HG03175 (cell line): ENCODE results near the gene CCRL2.
"Not testable (repeated sequence)": the region's sequence is repeated elsewhere in the genome, so short reads cannot be mapped to it uniquely, and the experiment has no call there.

Experiments used
- ATAC-seq: cut with Tn5 transposase; IDR thresholded peaks from one replicate; pipeline ENCODE4 v1.9.1; 2021; ENCODE audit warnings: mild to moderate bottlenecking, moderate library complexity; ENCODE audit not compliant: unreplicated experiment

CCRL2 gene

DNA sequence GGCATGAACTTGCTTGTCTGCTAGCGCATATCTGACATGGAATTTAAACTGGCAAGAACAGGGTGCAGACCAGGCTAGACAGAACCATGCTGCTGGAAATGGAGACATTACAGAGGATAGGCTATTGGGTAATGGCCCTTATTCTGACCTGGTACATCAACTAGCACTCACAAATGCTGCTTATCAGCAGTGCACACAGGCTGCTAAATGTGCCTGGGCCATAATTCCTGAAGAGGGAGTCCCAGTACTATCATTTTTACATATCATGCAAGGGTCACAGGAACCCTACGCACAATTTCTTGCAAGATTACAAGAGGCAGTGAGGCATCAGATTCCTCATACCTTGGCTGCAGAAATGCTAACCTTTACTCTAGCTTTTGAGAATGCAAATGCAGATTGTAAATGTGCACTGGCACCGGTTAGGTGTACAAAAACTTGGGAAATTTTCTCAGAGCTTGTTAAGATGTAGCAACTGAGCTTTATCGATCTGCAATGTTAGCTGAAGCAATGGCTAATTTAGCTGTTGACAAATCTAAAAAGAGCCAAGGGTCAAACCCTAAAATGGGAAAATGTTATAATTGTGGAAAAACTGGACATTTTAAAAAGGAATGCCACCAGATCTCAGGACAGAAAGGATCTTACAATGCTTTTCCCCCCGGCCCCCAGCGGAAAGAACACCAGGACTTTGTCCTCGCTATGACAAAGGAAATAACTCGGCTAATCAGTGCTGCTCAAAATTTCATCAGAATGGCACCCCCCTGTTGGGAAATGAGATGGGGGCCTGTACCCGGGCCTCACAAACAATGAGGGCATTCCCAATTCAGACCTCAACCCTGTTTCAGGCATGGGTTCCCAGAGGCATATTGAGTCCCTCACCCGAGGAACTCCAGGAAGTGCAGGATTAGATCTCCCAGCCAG lies 21.1 kb downstream of the CCRL2 start:
- no peak for ATAC-seq

DNA sequence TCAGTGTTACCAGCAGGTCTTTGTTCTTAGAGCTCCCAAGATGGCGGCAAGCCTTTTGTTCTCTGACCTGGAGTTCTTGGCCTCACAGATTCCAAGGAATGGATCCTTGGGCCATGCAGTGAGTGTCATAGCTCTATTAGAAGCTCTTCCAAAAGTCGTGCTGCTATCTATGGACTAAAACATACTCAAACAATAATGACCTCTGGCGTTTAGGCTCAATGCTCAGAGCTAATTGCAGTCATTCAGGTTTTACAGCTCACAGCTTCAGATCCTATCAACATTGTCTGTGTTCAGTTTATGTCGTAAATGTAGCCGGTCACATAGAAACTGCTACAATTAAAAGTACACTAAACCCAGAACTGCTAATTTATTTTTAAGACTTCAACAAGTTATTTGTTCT lies 22.2 kb downstream of the CCRL2 start:
- ATAC-seq: no peak

DNA sequence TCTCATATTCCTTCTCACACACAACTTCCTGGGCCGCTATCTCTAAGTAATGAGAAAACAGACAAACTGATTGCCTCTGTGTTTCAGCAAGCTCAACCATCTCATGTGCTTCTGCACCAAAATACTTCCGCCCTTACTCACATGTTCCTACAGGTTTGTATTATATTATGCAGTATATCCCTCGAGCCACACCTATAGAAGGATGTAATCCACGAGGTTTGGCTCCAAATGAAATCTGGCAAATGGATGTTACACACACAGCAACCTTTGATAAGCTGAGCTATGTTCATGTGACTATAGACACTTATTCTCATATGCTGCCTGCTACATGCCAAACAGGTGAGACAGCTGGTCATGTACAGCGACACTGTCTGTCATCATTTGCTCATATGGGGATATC lies 22.6 kb downstream of the CCRL2 start:
- ATAC-seq: no peak

DNA sequence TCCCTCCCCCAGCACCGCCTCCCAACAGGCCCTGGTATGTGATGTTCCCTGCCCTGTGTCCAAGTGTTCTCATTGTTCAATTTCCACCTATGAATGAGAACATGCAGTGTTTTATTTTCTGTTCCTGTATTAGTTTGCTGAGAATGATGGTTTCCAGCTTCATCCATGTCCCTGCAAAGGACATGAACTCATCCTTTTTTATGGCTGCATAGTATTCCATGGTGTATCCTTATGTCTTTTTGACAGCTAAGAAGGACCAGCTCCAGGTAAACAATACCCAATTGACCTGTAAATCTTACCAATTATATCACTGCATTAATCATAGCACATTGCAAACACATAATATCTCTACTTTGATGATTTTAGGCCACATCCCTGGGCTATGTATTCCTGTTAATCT lies 23.8 kb downstream of the CCRL2 start:
- not testable (repeated sequence) for ATAC-seq

DNA sequence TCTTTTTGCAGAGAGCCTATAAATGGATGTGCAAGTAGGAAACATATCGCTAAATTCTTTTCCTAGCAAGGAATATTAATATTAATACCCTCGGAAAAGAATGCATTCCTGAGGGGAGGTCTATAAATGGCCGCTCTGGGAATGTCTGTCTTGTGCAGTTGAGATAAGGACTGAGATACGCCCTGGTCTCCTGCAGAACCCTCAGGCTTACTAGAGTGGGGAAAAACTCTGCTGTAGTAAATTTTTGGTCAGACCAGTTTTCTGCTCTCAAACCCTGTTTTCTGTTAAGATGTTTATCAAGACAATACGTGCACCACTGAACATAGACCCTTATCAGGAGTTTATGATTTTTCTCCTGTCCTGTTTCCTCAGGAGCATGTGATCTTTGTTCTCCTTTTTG lies 24.8 kb downstream of the CCRL2 start:
- ATAC-seq: not testable (repeated sequence)

DNA sequence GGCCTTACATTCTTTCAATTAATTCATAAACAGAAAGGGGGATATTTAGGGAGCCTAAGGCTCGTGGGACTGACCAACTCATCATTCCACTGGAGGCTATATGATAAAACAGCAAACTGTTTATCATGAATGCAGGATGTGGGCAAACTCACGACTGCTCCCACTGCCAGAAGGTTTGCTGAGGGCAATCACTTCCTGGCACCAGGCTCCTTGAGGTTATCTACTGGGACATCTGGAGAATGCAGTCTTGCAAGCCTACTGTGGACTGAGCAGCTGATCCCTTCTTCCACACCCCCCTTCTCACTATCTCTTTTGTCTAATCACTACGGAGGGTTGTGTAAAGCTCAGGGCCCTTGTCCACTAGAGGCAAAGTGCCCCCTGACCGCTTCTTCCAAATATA lies 26.1 kb downstream of the CCRL2 start:
- ATAC-seq: not testable (repeated sequence)

DNA sequence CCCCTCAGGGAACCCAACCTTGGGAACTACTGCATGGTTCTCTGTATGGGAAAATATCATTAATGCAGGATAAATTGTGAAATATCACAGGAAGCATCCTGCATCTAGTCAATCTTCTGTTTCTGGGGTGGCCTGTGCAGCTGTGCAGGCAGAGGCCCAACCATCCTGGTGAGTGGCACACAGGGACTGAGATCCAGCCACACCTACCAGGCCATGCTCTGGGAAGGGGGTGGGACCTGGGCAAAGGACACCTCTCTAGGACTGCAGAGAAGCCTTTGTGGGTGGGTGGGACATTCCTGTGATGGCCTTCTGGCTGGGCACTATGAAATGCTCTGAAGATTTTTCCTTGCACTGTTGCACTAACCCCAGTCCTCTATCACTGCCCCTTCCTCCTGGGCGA lies 26.8 kb downstream of the CCRL2 start:
- no peak for ATAC-seq

DNA sequence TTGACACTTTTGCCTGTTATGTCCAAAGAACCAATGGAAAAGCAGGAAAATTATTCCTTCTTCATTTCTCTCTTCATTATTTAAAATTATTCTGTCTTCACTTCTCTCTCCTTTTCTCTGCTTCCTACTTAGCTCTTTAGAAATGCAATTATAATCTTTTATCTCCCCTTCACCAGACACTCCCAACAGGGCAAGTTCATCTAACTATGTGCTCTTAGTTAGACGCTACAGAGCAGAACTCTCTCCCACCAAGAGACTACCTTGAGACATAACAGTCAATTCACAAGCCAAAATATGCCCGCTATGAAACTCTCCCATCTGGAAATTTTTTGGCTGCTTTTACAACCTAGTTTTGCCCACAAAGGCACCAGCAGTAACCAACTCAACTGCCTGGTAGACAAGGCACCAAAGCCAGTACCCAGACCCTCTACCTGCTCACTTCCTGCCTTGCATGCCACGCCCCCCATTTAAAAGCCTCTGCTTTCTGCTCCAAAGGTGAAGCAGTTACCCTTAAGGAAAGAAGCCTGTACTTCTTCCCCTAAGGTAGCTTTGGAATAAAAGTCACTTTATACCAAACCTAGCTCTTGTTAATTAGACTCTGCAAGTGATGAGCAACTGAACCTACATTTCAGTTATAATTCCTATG lies 28.1 kb downstream of the CCRL2 start:
- ATAC-seq: no peak

DNA sequence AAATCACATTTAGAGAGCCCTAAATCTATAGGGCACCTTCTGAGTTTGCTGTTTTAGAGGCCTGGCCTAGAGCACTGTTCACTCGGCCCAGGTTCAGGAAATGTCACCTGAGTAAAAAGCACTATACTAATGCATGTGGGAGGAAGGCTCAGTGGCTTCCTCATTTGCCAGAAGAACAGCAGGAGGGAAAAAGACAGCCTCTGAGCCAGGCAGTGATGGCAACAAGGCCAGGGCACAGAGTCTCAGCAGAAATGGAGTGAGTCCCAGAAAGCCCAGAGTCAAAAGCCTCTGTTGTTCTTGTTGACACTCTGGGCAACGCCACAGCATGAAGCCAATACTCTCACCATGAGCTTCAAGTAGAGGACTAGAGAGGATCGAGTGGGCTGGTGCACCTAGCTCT lies 31.8 kb downstream of the CCRL2 start:
- ATAC-seq: no peak

DNA sequence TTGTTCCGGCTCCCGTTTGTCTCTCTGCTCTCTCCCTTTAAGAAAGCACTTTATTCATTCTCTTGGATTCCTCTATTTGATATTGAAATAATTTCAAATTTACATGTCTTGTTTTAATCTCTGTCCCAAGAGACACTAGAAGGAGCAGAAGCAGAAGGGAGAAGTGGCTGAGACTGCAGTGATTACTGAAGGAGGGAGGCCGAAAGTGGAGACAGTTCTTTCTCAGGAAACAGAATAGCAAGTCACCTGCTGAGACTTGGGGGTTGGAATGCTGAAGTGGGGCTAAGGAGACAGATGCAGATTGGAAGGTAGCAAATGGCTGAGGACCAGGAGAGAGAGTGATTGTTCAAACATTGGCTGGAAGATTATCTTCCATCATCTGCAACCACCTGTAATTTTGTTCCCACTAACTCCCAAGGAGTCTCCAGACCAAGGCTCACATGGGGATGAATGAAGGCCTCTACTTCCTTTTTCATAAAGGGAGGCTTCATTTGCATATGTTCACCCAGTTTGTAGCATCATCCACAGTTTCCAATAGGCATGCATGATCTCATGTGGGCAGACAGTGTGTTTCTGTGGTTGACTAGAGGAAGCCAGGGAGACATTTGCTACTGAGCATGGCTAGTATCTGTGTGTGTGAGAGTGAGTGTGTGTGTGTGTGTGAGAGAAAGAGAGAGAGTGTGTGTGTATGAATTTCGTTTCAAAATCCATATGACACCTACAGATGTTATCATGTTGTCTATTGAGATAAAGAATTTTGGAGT lies 33.7 kb downstream of the CCRL2 start:
- ATAC-seq: peak; percentile 84

DNA sequence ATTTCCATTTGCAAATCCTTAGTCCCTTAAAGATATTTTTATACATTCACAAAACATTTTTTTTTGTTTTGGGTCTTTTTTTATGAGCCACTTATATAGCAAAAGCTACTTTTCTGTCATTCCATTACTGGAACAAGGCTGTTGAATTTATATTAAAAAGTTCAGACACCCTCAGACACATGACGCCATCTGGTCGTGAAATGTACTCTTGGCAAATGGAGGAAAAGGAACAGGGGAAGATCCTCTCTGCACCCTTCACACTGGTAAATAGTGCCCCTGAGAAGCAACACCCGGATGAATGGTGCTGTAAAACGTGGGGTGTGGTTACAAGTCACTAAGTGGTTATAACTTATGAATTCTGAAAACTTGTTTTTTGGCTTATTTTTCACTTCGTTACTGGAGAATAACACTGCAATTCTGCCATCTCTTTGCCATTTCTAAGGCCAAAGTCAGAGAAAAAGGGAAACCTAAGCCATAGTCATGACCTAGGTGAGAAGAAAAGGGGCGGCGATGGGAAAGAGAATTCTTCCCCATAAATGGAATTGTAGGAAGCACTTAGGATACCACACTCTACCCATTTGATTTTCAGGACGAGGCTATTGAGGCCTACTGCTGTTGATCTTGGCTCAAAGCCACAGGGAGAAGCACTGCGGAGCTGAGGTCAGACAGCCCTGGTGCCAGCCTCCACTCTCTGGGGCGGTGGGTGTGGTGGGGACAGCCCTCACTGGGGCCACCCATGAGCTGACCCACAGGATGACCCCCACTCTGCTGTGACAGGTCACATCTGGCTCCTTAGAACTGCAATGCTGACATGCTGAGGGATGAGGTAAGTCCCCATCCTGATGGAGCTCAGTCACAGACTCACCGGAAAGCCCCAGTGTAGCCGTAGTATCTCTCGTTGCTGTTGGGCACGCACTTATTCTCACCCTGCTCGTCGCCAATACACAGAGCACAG lies 35.8 kb downstream of the CCRL2 start:
- no peak for ATAC-seq

DNA sequence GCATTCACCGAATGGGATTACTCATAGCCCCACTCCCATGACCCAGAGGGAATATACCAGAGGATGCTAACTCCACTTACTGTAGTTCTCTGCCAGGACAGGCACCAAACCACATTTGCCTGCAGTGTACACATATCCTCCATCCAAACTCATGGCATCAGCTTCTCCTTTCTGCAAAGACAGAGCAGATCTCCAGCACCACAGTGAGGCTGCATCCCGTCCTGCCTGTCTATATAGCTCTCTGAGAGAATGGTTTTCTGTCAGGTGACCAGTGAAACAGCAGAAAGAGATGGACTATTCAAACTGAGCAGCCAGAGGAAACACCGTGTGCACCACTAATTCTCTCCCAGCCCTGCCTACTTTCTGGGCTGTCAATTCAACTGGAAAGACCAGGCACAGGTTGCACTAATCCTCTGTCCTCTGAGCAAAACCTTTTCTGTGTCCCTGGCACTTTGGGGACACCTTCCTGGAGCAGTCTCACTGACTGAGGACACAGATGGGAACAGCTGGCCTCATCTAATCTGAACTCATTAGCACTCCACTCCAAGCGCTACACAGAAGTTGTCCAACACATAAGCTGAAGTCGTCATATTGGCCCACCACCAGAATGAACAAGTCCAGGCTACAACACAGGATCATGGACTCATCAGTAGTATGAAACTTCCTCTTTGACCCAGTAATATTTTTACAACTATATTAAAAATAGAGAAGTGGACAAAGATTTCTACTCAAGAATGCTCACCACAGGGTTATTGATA lies 40.3 kb downstream of the CCRL2 start:
- no peak for ATAC-seq

DNA sequence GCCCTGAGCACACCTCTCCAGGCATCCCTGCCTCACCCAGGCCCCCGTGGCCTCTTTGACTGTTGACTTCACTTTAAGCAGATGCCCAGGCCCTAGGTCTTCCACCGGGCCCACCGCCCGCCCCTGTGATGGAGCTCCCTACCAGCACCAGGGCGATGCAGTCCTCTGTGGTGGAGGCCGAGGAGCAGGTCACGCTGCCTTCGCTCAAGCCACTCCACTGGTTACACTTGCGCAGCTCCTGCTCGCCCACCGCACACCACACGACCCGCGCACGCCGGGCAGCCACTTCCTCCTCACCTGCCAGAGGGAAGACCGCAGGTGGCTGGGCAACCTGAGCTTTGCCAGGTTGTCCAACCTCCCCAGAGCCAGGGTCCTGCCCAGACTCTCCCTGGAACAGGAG lies 41.7 kb downstream of the CCRL2 start:
- no peak for ATAC-seq

DNA sequence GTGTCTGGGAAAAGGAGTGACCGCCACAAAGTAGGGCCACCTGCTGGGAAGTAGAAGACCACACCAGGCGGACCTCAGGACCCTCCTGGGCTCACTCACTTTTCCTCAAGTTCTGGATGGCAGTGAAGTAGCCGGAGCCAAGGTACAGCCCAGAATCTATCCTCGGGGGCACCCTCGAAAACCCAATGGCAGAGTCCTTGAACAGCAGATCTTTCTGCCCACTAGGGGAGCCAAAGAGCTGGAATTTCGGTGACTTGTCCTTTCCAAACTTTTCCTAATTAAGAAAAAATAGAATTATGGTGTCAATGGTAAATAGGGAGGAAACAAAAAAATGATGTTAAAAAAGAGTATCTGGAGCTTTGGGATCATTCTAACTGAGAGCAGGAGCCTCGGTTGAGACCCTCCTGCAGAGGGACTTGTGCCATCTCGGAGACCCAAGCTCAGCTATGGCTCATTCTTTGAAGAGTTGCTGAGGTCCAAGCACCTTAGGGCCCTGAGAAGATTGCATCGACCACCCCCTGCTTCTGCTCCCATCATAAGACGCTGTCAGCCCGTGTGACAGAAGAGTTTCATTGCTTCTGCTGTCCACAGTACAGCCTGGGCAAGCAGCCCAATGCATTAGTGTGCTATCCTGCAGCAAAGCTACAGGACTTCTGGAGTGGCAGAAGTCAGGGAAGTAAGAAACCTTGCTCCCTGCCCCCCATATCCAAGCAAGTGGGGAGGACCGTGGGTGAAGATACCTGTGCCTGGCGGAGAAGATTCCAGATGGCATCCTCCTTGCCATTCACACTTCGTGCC lies 42.9 kb downstream of the CCRL2 start:
- ATAC-seq: no peak

DNA sequence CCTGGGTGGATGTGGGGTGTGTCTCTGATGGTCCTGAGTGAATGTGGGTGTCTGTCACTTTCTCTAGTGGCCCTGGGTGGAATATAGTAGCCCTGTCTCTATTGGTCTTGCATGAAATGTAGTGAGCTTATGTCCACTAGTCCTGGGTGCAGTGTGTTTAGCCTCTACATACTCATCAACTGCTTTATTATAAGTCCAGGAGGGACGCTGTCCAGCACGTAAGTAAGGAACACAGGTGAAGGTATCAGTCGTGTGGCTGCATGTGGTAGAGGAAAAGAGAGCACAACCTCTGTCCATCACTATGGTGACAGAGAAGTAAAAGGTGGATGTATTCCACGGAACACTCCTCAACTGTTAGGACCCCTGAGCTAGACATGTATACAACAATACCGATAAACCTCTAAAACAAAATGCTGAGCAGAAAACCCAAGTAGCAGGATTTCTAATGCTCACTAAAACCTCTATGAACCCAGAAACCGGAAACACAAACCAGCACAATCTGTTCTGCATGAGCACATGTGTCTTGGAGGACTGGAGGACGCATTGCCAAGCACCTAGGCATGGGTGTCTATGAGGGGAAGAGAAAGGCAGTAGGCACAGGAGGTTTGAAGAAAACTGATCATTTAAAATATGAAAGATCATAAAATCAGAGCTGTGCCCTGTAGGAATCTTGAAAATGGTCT lies 46.6 kb downstream of the CCRL2 start:
- no peak for ATAC-seq

DNA sequence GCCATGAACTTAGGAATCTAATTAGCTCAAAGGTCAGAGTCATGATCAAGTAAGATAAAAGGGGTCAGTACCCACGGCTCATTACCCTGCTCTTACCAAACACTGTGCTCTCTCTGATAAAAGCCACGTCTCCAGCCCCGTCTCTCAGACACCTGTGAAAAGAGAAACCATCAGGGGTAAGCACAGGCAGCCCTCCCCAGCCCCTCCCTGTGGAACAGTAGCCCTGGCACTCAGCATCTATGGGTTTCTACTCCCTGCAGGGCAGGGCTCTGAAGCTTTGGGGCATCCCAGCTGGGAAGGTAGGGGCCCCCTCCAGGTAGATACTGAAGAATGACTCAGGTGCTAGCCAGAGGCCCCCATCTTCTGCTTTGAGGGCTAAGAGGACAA lies 47.1 kb downstream of the CCRL2 start:
- ATAC-seq: no peak

DNA sequence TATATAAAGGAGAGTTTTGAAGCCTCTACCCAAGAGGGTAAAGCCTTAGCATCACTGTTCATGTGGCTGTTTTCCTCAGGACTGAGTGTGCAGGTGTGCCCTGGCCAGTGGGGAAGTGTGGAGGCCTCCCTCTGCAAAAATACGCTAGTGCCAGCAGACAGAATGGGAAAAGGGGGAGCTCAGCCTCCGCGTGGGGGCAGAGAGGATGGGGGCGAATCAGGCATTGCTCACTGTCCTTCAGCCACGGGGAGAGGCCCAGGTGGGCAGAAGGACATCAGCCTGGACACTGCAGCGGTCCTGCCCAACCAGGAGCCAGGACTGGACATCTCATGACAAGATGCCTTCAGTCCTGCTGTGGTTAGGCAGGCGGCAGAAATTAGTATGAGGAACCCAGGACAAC lies 47.5 kb downstream of the CCRL2 start:
- ATAC-seq: no peak
